GM12878 (cell line): Measurements from ENCODE around the gene PDGFB. TPM values are rescaled to one million over a fixed set of nuclear protein-coding genes. Genes with fewer than 3 reads are reported as not detected.

Experiments used
- ATF7 ChIP-seq: fragments of 450-650 bp; IDR thresholded peaks from 2 replicates; pipeline ENCODE4 v1.6.1; 2016; ENCODE audit warnings: low read depth, mild to moderate bottlenecking
- BCL11A ChIP-seq: IDR thresholded peaks from 2 replicates; pipeline ENCODE4 v1.6.1; 2011; ENCODE audit warnings: low read depth, low read length
- BHLHE40 ChIP-seq, 2 experiments: fragments of 450-650 bp in 1 of 2; IDR thresholded peaks; 2 replicates each; pipeline ENCODE4 v1.6.1; 2011 to 2017; ENCODE audit warnings: low read depth in 2 of 2, borderline replicate concordance in 1 of 2, improper control_type of control experiment in 1 of 2, low read length in 1 of 2, mild to moderate bottlenecking in 1 of 2
- EGR1 ChIP-seq, 2 experiments: IDR thresholded peaks; 1 replicate in 1 of 2; 2 replicates in 1 of 2; pipeline ENCODE4 v1.6.1; 2011 to 2012; ENCODE audit warnings: low read depth in 2 of 2, low read length in 2 of 2, borderline replicate concordance in 1 of 2, mild to moderate bottlenecking in 1 of 2, moderate library complexity in 1 of 2
- GABPA ChIP-seq: IDR thresholded peaks from 2 replicates; pipeline ENCODE4 v1.6.1; 2014; ENCODE audit warnings: antibody characterized with exemption, low read depth, mild to moderate bottlenecking, inconsistent platforms
- IKZF1 ChIP-seq: fragments of 450-650 bp; conservative IDR thresholded peaks from 2 replicates; pipeline ENCODE4 v1.6.1; 2017; ENCODE audit warnings: antibody characterized with exemption, mild to moderate bottlenecking
- IKZF2 ChIP-seq, 2 experiments: fragments of 450-650 bp; IDR thresholded peaks; 2 replicates each; pipeline ENCODE4 v1.6.1; 2017; ENCODE audit warnings: mild to moderate bottlenecking in 2 of 2, moderate library complexity in 2 of 2
- KLF5 ChIP-seq: fragments of 450-650 bp; IDR thresholded peaks from 2 replicates; pipeline ENCODE4 v1.6.1; 2014; ENCODE audit warnings: mild to moderate bottlenecking; ENCODE audit not compliant: partially characterized antibody
- NFIC ChIP-seq: IDR thresholded peaks from 2 replicates; pipeline ENCODE4 v1.6.1; 2012; ENCODE audit warnings: low read depth, mild to moderate bottlenecking, inconsistent platforms, low read length, moderate library complexity
- RUNX3 ChIP-seq: IDR thresholded peaks from 2 replicates; pipeline ENCODE4 v1.6.1; 2012; ENCODE audit warnings: low read length, inconsistent platforms
- TCF12 ChIP-seq: IDR thresholded peaks from 2 replicates; pipeline ENCODE4 v1.6.1; 2011; ENCODE audit warnings: low read depth, mild to moderate bottlenecking, low read length
- ZNF207 ChIP-seq: fragments of 450-650 bp; IDR thresholded peaks from 2 replicates; pipeline ENCODE4 v1.6.1; 2014; ENCODE audit warnings: antibody characterized with exemption, mild to moderate bottlenecking, borderline replicate concordance
- ZNF384 ChIP-seq: IDR thresholded peaks from 2 replicates; pipeline ENCODE4 v1.6.1; 2012; ENCODE audit warnings: low read depth, mild to moderate bottlenecking, low read length, improper control_type of control experiment, borderline replicate concordance
- ZZZ3 ChIP-seq: IDR thresholded peaks from 2 replicates; pipeline ENCODE4 v1.6.1; 2011; ENCODE audit warnings: low read depth; ENCODE audit not compliant: control insufficient read depth, insufficient read length
- polyA plus RNA-seq, 11 experiments: library from polyadenylated mRNA; depleted of rRNA in 4 of 11; unstranded in 6 of 11; stranded (reverse) in 5 of 11; fragments of >200 nt; fragmentation: Nextera tagmentation in 4 of 11; fragmentation: Illumina TruSeq in 1 of 11; extraction: Ambion mirVana in 4 of 11; extraction: Trizol in 1 of 11; gene quantifications; 1 replicate in 1 of 11; 2 replicates in 10 of 11; pipeline versions ENCODE4 v1.2.1 to v1.2.3, GENCODE V29; 2011 to 2016; ENCODE audit warnings: inconsistent platforms in 2 of 11, missing spikeins in 2 of 11, low read depth in 1 of 11
- total RNA-seq, 4 experiments: library from RNA; depleted of rRNA in 3 of 4; stranded (reverse); fragments of >200 nt in 3 of 4; fragmentation: Illumina TruSeq in 1 of 4; extraction: Trizol in 1 of 4; gene quantifications; 2 replicates each; pipeline versions ENCODE4 v1.2.1 to v1.2.3, GENCODE V29; 2013 to 2021
- TF ChIP-seq, protein P1 (sequence below): IDR thresholded peaks from 2 replicates; pipeline ENCODE4 v1.6.1; 2011; ENCODE audit warnings: borderline replicate concordance, low read depth, mild to moderate bottlenecking, moderate library complexity, mixed read lengths, low read length; ENCODE audit not compliant: insufficient read depth; ENCODE audit errors: extremely low read length
- TF ChIP-seq, protein P2 (sequence below): fragments of 450-650 bp; conservative IDR thresholded peaks from 2 replicates; pipeline ENCODE4 v1.6.1; 2017; ENCODE audit warnings: mild to moderate bottlenecking, moderate library complexity

PDGFB gene
- total and polyA plus RNA-seq, 10 of the 15 experiments (the other 5 are each of a cell fraction or from before 2014, with no cell fraction given), result 0.13 to 1.1 (median 0.56) TPM; not detected in 1

DNA sequence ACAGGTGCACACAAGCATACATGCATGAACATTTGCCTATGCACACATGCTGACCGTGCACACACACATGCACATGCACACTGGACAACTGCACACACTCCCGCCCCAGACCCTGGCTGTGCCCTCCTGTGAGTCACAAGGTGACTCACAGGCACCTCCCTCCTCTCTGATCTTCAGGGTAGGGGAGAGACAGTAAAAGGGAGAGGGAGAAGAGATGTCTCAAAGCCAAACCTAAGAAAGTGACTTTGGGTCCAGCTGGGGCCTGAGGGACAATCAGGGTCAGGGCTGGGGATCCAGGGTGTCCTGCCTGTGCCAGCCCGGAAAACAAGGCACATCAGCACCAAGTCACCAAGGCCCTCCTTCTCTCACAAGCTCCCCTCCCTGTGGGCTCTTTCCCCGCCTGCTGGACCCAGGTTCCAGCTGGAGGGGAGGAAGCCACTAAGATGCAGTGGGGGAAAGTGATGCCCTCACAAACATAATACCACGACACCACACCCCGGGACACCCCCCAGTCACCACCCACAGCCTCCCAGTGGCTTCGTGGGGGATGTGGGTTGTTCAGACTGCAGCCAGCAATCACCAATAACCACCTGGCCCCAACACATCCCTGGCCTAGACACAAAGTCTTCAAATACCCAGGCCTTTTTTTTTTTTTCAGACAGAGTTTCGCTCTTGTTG lies 39.3 kb downstream of the PDGFB start (continued):
- no peak for TF ChIP-seq ZZZ3
- 0 out of 4 replicates have a peak, but pooled peaks of 1 of the 2 experiments have one; percentile 20 for TF ChIP-seq IKZF2 (IDR thresholded peaks at IDR 0.05)
- TF ChIP-seq TCF12, result peak; percentile 60; the same call in 1 of the 2 replicates
- TF ChIP-seq, protein P1, sequence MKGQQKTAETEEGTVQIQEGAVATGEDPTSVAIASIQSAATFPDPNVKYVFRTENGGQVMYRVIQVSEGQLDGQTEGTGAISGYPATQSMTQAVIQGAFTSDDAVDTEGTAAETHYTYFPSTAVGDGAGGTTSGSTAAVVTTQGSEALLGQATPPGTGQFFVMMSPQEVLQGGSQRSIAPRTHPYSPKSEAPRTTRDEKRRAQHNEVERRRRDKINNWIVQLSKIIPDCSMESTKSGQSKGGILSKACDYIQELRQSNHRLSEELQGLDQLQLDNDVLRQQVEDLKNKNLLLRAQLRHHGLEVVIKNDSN, result no peak
- no peak for TF ChIP-seq ZNF384
- 0 out of 3 replicates have a peak, but pooled peaks of 1 of the 2 experiments have one; percentile 12 for TF ChIP-seq EGR1 (IDR thresholded peaks at IDR 0.05; ENCODE audit: borderline replicate concordance in 1 of 2, low read depth in 2 of 2, low read length in 2 of 2)
- TF ChIP-seq ZNF207, result no peak
- 0 out of 2 replicates have a peak, but pooled peaks have one; percentile 16 for TF ChIP-seq ATF7
- no peak for TF ChIP-seq BCL11A
- no peak for TF ChIP-seq GABPA
- 0 out of 2 replicates have a peak, but pooled peaks have one; percentile 30 for TF ChIP-seq IKZF1
- peak; percentile 68; the same call in 1 of the 2 replicates for TF ChIP-seq RUNX3
- TF ChIP-seq, protein P2, sequence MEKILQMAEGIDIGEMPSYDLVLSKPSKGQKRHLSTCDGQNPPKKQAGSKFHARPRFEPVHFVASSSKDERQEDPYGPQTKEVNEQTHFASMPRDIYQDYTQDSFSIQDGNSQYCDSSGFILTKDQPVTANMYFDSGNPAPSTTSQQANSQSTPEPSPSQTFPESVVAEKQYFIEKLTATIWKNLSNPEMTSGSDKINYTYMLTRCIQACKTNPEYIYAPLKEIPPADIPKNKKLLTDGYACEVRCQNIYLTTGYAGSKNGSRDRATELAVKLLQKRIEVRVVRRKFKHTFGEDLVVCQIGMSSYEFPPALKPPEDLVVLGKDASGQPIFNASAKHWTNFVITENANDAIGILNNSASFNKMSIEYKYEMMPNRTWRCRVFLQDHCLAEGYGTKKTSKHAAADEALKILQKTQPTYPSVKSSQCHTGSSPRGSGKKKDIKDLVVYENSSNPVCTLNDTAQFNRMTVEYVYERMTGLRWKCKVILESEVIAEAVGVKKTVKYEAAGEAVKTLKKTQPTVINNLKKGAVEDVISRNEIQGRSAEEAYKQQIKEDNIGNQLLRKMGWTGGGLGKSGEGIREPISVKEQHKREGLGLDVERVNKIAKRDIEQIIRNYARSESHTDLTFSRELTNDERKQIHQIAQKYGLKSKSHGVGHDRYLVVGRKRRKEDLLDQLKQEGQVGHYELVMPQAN, result no peak
- no peak for TF ChIP-seq NFIC
- TF ChIP-seq KLF5, result peak; percentile 24
- TF ChIP-seq BHLHE40 (IDR thresholded peaks at IDR 0.05; ENCODE audit: borderline replicate concordance in 1 of 2, low read depth in 2 of 2, low read length in 1 of 2), result 0 out of 4 replicates have a peak, but pooled peaks of 1 of the 2 experiments have one; percentile 5
